ENCODE results near the gene ZNF280A. TPM values are rescaled to one million over a fixed set of nuclear protein-coding genes. Genes with fewer than 3 reads are reported as not detected.
"Not testable (repeated sequence)": the region's sequence is repeated elsewhere in the genome, so short reads cannot be mapped to it uniquely, and the experiment has no call there.

The ZNF280A gene
- polyA plus RNA-seq, 5 donors: not detected

DNA sequence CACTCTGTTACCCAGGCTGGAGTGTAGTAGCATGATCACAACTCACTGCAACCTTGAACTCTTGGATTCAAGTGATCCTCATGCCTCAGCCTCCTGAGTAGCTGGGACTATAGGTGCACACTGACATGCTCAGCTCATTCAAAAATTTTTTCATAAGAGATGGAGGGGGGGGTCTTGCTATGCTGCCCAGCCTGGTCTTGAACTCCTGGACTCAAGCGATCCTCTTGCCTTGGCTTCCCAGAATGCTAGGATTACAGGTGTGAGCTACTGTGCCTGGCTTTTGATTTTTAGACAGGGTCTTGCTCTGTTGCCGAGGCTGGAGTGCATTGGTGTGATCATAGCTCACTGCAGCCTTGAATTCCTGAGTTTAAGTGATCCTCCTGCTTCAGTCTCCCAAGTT is 25.0 kb upstream of the ZNF280A start:
- no peak for DNase-seq

DNA sequence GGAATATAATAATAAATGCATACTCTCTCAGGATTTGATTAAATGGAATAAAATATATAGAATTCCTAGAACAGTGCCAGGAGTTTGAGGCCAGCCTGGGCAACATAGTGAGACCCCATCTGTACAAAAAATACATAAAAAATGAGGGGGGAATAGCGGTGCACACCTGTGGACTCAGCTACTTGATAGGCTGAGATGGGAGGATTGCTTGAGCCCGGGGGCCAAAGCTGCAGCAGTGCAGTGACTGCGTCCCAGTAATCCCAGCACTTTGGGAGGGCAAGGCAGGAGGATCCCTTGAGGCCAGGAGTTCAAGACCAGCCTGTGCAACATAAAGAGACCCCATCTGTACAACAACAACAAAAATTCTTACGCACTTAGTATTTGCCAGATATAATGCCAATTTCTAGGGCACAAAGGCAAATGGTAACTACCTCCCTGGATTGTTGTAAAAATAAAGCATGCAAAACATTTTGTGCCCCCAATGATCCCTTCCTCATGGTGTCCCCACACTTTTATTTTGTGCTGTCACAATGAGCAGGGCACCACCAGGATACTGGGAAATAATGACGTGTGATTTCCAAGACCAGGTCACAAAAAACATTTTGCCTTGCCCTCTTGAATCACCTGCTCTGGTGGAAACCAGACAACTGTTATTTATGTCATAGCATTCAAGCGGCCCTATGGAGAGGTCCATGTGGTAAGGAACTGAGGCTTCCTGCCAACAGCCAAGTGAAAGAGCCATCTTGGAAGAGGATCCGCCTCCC is 18.3 kb upstream of the ZNF280A start:
- DNase-seq: no peak

DNA sequence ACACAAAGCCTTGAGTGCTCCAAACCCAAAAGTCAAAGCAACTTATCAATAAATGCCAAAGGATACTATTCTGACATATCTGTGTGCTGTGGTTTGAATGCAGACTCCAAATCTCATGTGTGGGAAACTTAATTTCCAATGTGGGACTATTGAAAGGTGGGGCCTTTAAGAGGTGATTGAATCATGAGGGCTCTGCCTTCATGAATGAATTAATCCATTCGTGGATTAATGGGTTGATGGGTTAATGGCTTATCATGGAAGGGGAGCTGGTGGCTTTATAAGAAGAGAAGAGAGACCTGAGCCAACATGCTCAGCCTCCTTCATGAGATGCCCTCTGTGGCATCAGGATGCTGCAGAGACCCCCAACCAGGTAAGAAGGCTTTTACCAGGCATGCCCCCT is 16.8 kb upstream of the ZNF280A start:
- DNase-seq: no peak

DNA sequence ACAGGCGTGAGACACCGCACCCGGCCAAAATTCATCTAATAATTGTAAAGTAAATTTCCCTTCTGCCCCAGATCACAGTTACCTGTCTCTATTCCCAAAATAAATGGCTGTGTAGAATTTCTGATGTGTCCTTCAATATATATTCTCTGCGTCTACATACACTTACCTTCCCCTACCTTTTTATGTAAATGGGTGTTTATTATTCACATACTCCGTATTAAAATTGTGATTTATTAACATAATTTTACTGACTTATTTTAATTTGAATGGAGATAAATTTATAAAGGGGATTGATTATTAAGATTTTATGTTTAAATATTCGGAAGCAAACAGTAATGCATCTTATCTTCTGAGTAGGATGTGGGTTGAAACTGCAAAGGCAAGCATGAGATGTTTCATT is 16.4 kb upstream of the ZNF280A start:
- DNase-seq: no peak

DNA sequence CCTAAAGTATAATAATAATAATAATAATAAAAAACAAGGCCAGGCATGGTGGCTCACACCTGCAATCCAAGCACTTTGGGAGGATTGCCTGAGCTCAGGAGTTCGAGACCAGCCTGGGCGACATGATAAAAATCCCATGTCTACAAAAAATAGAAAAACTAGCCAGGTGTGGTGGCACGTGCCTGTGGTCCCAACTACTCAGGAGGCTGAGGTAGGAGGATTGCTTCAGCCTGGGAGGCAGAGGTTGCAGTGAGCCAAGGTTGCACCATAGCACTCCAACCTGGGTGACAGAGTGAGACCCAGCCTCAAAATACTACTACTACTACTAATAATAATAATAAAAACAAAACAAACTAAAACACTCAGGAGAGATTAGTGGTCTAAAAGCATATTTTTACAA is 15.6 kb upstream of the ZNF280A start:
- no peak for DNase-seq

DNA sequence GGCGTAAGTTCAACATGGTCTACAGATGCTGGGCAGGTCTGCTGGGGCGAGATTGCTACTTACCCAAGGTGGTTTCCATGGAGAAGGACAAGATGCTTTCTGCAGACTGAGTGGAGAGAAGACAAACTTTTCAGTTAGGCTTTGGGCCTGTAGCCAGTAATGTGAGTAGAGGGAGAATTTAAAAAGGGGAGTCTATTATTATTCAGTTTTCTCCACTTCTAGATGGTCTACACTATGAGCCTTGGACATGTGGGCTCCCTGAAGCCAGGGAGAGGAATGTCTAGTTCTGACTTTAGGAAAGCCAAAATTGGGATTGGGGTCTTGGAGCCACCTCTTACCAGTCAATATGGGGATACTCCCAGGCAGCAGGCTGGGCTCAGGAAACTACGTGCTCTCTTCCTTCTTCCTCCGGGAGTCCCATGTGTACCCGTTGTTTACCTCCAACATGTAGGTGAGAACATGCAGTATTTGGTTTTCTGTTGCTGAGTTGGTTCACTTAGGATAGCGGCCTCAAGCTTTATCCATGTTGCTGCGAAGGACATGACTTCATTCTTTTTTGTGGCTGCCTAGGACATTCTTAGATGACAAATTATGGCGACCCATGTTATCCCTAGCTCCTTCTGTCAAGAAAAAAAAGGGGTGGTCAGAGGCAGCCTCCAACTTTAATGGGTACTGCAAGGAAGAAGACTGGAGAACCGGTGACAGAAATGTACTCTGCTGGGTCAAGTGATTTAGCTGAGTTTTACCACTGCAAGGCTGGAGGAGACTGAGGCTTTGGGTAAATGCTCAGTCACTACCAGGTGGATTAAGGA is 14.7 kb upstream of the ZNF280A start:
- DNase-seq: no peak

DNA sequence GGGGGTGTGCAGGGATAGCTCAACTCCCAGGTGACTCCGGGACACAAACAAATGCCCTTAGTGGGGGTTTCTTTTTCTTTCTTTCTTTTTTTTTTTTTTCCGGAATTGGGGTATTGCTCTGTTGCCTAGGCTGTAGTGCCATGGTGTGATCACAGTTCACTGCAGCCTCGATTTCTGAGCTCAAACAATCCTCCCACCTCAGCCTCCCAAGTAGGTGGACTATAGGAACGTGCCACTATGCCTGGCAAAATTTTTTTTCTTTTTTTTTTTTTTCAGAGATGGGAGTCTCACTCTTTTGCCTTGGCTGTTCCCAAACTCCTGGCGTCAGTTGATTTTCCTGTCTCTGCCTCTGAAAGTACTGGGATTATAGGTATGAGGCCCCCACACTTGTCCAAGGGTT is 13.8 kb upstream of the ZNF280A start:
- DNase-seq: no peak

DNA sequence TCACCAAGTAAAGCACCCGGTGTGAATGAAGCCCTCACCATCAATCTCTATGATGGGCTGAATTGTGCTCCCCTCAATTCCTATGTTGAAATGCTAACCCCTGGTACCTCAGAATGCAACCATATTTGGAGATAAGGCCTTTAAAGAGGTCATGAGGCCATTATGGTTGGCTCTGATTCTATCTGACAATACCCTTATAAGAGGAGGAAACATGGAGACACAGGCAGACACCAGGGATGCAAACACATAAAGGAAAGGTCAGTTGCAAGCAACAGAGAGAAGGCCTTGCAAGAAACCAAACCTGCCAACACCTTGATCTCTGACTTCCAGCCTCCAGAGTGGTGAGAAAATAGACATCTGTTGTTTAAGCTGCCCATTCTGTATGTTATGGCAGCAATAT is 13.3 kb upstream of the ZNF280A start:
- no peak for DNase-seq

DNA sequence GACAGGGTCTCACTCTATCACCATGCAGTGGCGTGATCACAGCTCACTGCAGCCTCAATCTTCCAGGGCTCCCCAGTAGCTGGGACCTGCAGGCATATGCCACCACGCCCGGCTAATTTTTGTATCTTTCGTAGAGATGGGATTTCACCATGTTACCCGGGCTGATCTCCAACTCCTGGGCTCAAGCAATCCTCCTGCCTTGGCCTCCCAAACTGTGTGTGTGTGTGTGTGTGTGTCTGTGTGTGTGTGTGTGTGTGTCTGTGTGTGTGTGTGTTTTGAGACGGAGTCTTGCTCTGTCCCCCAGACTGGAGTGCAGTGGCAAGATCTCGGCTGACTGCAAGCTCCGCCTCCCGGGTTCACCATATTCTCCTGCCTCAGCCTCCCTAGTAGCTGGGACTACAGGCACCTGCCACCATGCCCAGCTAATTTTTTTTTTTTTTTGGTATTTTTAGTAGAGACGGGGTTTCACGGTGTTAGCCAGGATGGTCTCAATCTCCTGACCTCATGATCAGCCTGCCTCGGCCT is 12.5 kb upstream of the ZNF280A start:
- not testable (repeated sequence) for DNase-seq

DNA sequence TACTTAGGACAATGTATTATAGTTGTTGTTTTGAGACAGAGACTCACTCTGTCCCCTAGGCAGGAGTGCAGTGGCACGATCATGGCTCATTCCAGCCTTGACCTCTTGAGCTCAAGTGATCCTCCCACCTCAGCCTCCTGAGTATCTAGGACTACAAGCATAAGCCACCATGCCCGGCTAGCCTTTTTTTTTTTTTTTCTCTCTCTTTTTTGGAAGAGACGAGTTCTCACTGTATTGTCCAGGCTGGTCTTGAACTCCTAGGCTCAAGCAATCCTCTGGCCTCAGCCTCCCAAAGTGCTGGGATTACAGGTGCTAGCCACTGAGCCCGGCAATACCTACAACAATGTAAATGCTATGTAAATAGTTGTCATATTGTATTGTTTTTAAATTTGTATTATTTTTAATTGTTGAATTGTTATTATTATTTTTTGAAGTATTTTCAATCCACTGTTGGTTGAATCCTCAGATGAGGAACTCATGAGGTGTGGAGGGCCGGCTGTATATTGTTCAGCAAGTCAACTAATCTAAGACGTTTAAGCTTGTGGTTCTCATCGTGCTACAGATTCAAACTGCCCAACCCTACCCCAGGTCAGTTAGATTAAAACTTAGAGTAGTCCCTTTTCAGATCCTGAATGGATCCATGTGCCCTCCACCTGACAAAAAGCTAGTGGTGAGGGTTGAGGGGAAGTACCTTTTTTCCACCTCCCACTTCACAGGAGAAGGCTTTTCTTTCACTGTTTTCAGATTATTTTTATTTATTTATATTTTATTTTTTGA is 11.9 kb upstream of the ZNF280A start:
- no peak for DNase-seq

DNA sequence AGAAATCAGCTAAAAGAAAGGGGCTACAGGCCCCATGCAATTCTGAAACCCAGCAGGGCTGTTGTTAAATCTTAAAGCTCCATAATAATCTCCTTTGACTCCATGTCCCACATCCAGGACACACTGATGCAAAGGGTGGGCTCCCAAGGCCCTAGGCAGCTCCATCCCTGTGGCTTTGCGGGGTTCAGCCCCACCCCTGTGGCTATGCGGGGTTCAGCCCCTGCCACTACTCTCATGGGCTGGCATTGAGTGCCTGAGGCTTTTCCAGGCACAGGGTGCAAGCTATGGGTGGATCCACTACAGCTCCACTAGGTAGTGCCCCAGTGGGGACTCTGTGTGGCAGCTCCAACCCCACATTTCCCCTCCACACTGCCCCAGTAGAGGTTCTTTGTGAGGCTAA is 8.7 kb upstream of the ZNF280A start:
- DNase-seq: no peak

DNA sequence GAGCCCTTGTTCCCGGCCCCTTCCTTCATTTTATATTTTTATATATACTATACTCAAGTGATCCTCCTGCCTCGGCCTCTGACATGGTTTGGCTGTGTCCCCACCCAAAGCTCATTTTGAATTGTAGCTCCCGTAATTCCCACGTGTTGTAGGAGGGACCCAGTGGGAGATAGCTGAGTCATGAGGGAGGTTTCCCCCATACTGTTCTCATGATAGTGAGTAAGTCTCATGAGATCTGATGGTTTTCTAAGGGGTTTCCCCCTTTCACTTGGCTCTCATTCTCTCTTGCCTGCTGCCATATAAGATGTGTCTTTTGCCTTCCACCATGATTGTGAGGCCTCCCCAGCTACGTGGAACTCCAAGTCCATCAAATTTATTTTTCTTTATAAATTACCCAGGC is 7.2 kb upstream of the ZNF280A start:
- no peak for DNase-seq

DNA sequence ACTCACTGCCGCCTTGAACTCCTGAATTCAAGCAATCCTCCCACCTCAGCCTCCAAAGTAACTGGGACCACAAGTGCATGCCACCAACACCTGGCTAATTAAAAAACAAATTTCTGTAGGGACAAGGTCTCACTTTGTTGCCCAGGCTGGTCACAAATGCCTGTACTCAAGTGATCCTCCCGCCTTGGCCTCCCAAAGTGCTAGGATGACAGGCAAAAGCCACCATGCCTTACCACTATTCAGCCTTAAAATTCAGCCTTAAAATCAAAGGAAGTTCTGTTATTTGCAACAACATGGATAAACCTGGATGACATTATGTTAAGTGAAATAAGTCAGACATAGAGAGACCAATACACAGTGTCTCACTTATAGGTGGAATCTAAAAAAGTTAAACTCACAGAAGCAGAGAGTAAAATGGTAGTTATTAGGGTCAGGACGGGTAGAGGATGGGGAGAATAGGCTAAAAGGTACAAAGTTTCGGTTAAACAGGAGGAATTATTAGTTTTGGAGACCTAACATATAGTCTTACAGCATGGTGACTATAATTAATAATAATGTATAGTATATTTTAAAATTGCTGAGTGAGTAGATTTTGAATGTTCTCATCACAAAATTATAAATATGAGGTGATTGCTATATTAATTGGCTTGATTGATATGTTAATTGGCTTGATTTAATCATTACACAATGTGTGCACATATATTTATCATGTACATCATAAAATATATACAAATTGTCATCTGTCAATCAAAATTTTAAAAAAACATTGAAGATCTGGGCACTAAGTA is 6.2 kb upstream of the ZNF280A start:
- DNase-seq: no peak

DNA sequence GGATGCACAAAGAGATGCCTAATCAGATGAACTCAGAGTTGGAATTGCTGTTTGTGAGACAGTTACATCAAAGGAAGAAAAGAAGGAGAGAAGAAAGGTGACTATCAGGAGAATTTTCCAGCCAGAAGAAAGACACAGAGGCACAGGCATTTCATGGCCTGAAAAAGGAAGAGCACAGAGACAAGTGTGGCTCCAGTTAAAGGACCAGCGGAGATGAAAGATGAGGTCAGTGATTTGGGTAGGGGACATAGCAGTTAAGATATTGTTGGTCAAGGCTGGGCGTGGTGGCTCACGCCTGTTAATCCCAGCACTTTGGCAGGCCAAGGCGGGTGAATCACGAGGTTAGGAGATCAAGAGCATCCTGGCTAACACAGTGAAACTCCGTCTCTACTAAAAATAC is 3.4 kb upstream of the ZNF280A start:
- no peak for DNase-seq

DNA sequence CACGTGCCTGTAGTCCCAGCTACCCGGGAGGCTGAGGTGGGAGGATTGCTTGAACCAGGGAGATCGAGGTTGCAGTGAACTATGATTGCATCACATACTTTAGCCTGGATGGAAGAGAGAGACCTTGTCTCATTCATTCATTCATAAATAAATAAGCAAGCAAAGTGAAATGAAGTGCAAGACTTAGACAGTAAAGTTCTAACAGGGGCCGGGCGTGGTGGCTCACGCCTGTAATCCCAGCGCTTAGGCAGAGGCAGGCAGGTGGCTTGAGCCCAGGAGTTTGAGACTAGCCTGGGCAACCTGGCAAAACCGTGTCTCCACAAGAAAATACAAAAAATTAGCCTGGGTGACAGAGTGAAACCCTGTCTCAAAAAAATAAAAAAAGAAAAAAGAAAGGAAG is 1.6 kb upstream of the ZNF280A start:
- DNase-seq: no peak

DNA sequence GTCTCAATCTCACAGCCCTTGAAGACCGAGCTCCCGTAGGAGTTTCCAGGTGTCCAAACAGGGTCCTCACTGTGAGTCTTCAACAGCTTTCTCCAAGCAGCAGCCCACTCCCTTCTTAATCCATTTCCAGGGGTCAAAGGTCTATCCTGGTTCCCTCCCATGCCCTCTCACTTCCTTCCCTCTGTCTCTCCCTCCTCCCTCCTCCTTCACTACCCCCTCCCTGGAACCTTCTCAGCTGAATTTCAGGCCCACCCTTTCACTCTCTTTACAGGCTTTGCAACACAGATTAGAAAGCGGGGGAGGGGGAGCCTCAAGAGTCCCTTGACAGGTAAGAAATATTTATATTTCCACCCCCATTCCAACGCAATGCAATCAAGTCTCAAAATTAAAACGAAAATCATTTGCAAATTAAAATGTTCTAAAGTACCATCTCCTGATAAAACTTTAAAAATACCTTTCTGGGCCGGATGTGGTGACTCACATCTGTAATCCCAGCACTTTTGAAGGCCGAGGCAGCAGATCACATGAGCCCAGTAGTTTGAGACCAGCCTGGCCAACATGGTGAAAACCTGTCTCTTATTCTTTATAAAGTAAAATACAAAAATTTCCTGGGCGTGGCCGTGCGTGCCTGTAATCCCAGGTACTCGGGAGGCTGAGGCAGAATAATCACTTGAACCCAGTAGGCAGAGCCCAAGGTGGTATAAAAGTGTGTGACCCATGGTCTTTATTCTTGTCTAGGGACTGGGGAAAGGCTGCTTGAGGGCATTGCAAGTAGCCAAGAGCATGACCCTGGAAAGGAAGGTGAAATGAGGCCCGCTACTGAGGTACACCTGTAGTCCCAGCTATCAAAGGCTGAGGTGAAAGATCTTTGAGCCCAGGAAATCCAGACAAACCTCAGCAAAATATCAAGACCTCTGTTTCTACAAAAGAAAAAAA is 865 bp upstream of the ZNF280A start:
- DNase-seq: no peak

DNA sequence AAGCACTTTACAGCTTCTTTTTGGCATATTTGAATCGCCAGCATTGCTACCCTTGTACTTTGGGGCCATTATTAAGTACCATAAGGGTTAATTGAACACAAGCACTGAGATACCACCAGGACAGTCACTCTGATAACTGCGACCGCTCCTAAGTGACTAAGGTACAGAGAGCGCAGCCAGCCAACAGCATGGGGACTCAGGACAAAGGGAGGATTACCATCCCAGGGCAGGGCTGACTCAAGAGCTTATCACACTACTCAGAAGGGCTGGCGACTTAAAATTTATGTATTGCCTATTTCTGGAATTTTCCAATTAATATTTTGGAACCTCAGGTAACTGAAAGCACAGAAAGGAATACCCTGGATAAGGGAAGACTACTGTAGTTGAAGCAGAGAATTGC is 479 bp downstream of the ZNF280A start:
- DNase-seq: no peak

DNA sequence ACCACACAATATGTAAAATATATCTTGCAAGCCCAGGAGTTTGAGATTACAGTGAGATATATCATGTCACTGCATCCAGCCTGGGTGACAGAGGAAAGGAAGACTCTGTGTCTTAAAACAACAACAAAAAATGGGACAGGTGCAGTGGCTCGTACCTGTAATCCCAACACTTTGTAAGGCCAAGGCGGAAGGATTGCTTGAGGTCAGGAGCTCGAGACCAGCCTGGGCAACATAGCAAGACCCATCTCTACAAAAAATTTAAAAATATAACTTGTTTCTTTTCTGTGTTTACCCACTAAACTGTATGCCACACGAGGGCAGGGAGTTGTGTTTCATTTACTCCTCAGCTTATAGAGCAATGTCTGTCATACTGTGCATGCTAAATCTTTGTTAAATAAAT is 3.1 kb downstream of the ZNF280A start:
- no peak for DNase-seq

DNA sequence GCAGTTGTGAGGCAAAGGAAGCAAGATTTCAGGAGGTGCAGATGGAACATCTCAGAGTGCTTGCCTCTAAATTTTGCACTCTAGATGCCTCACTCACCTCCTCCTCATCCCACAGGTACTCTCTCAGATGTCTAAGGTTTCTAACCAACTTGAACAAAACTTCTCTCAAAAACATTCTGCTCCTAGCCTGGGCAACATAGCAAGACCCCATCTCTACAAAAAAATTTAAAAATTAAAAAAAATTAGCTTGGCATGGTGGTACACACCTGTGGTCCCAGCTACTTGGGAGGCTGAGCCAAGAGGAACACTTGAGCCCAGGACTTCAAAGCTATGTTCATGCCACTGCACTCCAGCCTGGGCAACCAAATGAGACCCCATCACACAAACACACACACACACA is 4.2 kb downstream of the ZNF280A start:
- no peak for DNase-seq

DNA sequence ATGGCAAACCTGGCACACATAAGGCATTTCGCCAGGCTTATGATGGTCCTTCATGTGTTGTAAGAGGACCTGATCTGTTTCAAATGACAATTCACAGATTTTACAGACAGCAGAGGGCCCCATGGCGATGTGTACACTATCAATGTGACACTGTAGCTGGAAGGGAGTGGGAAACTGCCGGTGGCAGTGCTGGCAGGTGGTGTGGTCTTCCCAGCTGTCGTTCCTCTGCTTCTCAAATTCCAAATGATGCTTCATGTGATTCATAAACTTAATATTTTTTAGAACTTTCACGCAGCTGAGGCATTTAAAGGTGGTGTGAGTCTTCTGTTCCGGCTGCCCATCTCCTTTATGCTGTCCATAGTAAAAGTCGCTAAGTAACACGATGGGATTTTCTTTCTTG is 5.6 kb downstream of the ZNF280A start:
- DNase-seq: not testable (repeated sequence)

Measured in right lung (tissue), 5 donors.